Islet precursor cell (in vitro differentiated cells): ENCODE data around the gene TADA3.

Experiments used
- DNase-seq: peaks from one replicate; pipeline ENCODE4 v3.0.0-alpha.2; 2018

TADA3 gene

GRCh38 chr3:9760779-9761505, 31.3 kb downstream of the TADA3 start:
- no peak for DNase-seq

GRCh38 chr3:9757427-9757826, 34.8 kb downstream of the TADA3 start:
- DNase-seq = no peak

- no peak for DNase-seq
Measured at GRCh38 chr3:9754678-9755077, 37.6 kb downstream of the TADA3 start.

GRCh38 chr3:9750556-9751411, 41.5 kb downstream of the TADA3 start:
- DNase-seq = no peak

- DNase-seq = peak; percentile 99
Measured at GRCh38 chr3:9749645-9750555, 42.4 kb downstream of the TADA3 start, which contains the start of gene OGG1. Gene OGG1, plus strand, starts transcription at chr3:9749952. Its CDS starts 335 bp downstream, at chr3:9750287.

GRCh38 chr3:9749296-9749644, 43.0 kb downstream of the TADA3 start:
- no peak for DNase-seq

- no peak for DNase-seq
Measured at GRCh38 chr3:9748031-9748430, 44.2 kb downstream of the TADA3 start.

- peak; percentile 63 for DNase-seq
Measured at GRCh38 chr3:9747267-9747666, 45.0 kb downstream of the TADA3 start.

GRCh38 chr3:9746330-9746729, 45.9 kb downstream of the TADA3 start:
- DNase-seq = no peak

- no peak for DNase-seq
Measured at GRCh38 chr3:9745521-9745920, 46.8 kb downstream of the TADA3 start.

GRCh38 chr3:9744162-9744561, 48.1 kb downstream of the TADA3 start:
- DNase-seq = no peak

- DNase-seq = no peak
Measured at GRCh38 chr3:9743548-9743947, 48.7 kb downstream of the TADA3 start.

GRCh38 chr3:9742560-9742959, 49.7 kb downstream of the TADA3 start:
- no peak for DNase-seq

GRCh38 chr3:9739181-9739580, 53.1 kb downstream of the TADA3 start:
- no peak for DNase-seq

GRCh38 chr3:9736831-9737230, 55.4 kb downstream of the TADA3 start:
- DNase-seq = no peak

GRCh38 chr3:9732740-9733115, 59.5 kb downstream of the TADA3 start:
- DNase-seq = no peak

- DNase-seq = no peak
Measured at GRCh38 chr3:9732080-9732739, 60.1 kb downstream of the TADA3 start.

GRCh38 chr3:9731206-9732079, 60.8 kb downstream of the TADA3 start, which contains the start of gene BRPF1:
Gene BRPF1, plus strand, starts transcription at chr3:9731735. Its CDS starts 2,406 bp downstream, at chr3:9734141.
- peak; percentile 100 for DNase-seq

GRCh38 chr3:9730657-9731205, 61.5 kb downstream of the TADA3 start:
- no peak for DNase-seq
